ENCODE results near the gene AADAT. TPM values are rescaled to one million over a fixed set of nuclear protein-coding genes. Genes with fewer than 3 reads are reported as not detected.
A peak's percentile ranks its signal among the peaks of the same experiment; 100 is the strongest.
"Not testable (repeated sequence)": the region's sequence is repeated elsewhere in the genome, so short reads cannot be mapped to it uniquely, and the experiment has no call there.

Gene AADAT
- total and polyA plus RNA-seq, 12 donors: 0.76 to 7.7 (median 2.5) TPM

DNA sequence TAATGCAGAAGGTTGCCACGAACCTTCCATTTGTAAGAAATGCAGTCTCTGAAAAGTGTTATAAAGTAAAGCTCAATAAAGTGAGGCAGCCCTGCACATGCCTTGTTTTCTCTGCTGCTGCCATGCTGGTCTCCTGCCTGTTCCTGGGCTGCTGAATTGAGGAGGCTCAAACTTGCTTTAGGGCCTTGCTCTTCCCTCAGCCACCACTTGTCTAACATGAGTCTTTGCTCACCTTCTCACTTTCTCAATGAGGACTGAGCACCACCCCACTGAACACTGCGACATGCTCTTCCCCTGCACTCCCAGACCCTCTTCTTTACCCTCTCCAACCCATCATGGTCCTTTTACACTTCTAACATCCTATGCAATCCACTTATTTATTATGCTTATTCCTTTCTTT is 38.4 kb downstream of the AADAT start:
- intact Hi-C loops (cut with DNase I): no loop called here
- DNase-seq: no peak
- Histone ChIP-seq H3K27ac (no peak overlapping the region), H3K9me3 (replicated peaks in 1 of 3) (no peaks in the 10 kb centered on the region), H3K27me3 (peaks cover 16% of the 10 kb centered on the region), H3K4me1 (replicated peaks in 1 of 2) (no peaks in the 10 kb centered on the region), H3K36me3 (replicated peaks in 1 of 2) (no peaks in the 10 kb centered on the region), H3K4me3 (no peak overlapping the region)
- TF ChIP-seq, protein P1, sequence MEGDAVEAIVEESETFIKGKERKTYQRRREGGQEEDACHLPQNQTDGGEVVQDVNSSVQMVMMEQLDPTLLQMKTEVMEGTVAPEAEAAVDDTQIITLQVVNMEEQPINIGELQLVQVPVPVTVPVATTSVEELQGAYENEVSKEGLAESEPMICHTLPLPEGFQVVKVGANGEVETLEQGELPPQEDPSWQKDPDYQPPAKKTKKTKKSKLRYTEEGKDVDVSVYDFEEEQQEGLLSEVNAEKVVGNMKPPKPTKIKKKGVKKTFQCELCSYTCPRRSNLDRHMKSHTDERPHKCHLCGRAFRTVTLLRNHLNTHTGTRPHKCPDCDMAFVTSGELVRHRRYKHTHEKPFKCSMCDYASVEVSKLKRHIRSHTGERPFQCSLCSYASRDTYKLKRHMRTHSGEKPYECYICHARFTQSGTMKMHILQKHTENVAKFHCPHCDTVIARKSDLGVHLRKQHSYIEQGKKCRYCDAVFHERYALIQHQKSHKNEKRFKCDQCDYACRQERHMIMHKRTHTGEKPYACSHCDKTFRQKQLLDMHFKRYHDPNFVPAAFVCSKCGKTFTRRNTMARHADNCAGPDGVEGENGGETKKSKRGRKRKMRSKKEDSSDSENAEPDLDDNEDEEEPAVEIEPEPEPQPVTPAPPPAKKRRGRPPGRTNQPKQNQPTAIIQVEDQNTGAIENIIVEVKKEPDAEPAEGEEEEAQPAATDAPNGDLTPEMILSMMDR (IDR thresholded peaks at IDR 0.05): no peak
- TF ChIP-seq POLR2A (IDR thresholded peaks at IDR 0.05): no peak
- 75 to 83% (median 80%) methylated on average over 2 of the region's 2 CpGs for WGBS, 4 donors

DNA sequence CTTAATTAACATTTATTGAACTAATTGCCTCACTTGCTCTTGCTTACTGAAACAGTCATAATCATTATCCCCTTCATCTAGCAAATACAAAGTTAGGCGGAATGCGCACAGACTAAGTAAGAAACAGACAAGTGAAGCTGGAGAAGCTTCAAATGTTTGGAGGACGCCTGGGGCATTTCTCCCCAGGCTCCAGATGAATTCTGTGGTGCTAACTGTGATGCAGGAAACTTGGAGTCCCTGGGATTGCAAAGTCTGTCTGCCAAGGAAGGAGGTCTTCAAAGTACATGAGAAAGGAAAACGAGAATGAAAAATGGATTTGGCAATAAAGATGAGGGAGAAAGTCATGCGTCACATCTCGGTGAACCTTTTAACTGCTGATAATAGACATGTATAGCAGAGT is 40.0 kb downstream of the AADAT start:
- 66 to 73% (median 68%) methylated on average over 6 of the region's 6 CpGs for whole genome bisulfite sequencing, 4 donors
- no peak for TF ChIP-seq POLR2A (IDR thresholded peaks at IDR 0.05)
- TF ChIP-seq, protein P1 (IDR thresholded peaks at IDR 0.05): no peak
- no peaks in the 10 kb centered on the region for H3K9me3 ChIP-seq (replicated peaks in 1 of 3)
- no peaks in the 10 kb centered on the region for H3K4me1 ChIP-seq (replicated peaks in 1 of 2)
- intact Hi-C loops (cut with DNase I): loop anchor here in 1 of 2 donors (5.0 to 10.0 kb wide), 2 partner anchors 237 to 435 kb away; partner anchors contain the start of gene NEK1
- DNase-seq: no peak
- peaks cover 16% of the 10 kb centered on the region for H3K27me3 ChIP-seq
- no peak overlapping the region for H3K27ac ChIP-seq
- no peaks in the 10 kb centered on the region for H3K36me3 ChIP-seq (replicated peaks in 1 of 2)
- no peak overlapping the region for H3K4me3 ChIP-seq

DNA sequence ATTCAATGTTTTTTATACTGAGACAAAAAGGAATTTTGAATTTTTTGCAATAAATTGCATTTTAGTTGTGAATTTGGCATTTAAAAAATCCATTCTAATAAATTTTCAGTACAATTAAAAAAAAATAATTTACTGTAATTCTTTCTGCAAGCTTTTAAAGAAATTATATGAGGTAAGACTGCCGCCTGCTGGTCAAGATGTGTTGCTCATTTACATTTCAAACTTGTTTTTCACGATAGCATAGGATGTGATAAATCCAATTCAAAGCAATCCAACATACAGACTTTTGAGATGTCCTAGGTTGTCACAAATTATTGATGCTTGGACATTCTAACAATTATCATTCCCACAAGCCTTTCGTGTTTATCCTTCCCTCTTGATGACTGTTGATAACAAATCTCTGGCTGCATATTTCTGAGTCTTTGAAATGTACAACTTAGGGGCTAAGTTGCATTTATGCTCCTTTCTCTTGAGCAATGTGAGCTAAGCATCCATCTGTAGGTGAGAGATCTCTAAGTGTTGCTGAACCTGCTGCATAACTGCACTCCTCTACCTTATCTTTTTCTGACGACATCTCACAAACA is 41.9 kb downstream of the AADAT start:
- Histone ChIP-seq H3K36me3 (replicated peaks in 1 of 2) (no peaks in the 10 kb centered on the region), H3K4me1 (replicated peaks in 1 of 2) (no peaks in the 10 kb centered on the region), H3K27ac (no peak overlapping the region), H3K4me3 (no peak overlapping the region), H3K27me3 (peaks cover 16% of the 10 kb centered on the region), H3K9me3 (replicated peaks in 1 of 3) (no peaks in the 10 kb centered on the region)
- intact Hi-C loops (cut with DNase I): loop anchor here in 1 of 2 donors (5.0 to 10.0 kb wide), 2 partner anchors 236 to 433 kb away; partner anchors contain the start of gene NEK1
- WGBS, 4 donors: 15 to 20% (median 15%) methylated on average over 4 of the region's 4 CpGs
- no peak for TF ChIP-seq POLR2A (IDR thresholded peaks at IDR 0.05)
- TF ChIP-seq, protein P1 (IDR thresholded peaks at IDR 0.05): peak; percentile 59 to 88 (median 79)
- DNase-seq: peak; percentile 25 to 83 (median 55)

DNA sequence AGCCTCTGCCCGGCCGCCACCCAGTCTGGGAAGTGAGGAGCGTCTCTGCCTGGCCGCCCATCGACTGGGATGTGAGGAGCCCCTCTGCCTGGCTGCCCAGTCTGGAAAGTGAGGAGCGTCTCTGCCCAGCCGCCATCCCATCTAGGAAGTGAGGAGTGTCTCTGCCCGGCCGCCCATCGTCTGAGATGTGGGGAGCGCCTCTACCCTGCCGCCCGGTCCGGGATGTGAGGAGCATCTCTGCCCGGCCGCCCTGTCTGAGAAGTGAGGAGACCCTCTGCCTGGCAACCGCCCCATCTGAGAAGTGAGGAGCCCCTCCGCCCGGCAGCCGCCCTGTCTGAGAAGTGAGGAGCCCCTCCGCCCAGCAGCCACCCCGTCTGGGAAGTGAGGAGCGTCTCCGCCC is 43.6 kb downstream of the AADAT start:
- peaks cover 16% of the 10 kb centered on the region for H3K27me3 ChIP-seq
- H3K27ac ChIP-seq; DNase-seq; H3K36me3 ChIP-seq (replicated peaks in 1 of 2); H3K4me1 ChIP-seq (replicated peaks in 1 of 2); H3K9me3 ChIP-seq (replicated peaks in 1 of 3); H3K4me3 ChIP-seq: not testable (repeated sequence)
- intact Hi-C loops (cut with DNase I): loop anchor here in 1 of 2 donors (5.0 to 10.0 kb wide), 2 partner anchors 234 to 431 kb away; partner anchors contain the start of gene NEK1
- 95 to 97% (median 95%) methylated on average over 14 to 20 of the region's 24 CpGs; no CpG with 5 or more reads in 1 of the 4 donors for WGBS, 4 donors
